Parathyroid adenoma (tissue), 2 donors: ENCODE data around the gene ERAP2.

Experiments
- H2AFZ ChIP-seq: fragments of 300-600 bp; sonication (generic); one replicate; pipeline ENCODE4 v1.7.0; 2017; ENCODE audit warnings: antibody characterized with exemption, mild to moderate bottlenecking
- H3K27ac ChIP-seq: fragments of 300-600 bp; sonication (generic); one replicate; pipeline ENCODE4 v1.7.0; 2017
- H3K27me3 ChIP-seq: fragments of 300-600 bp; sonication (generic); one replicate; pipeline ENCODE4 v1.7.0; 2017; ENCODE audit warnings: low read length; ENCODE audit not compliant: control insufficient read depth, insufficient read depth
- H3K36me3 ChIP-seq: fragments of 300-600 bp; sonication (generic); one replicate; pipeline ENCODE4 v1.7.0; 2017; ENCODE audit warnings: low read length; ENCODE audit not compliant: control insufficient read depth, insufficient read depth
- H3K4me1 ChIP-seq: fragments of 300-600 bp; sonication (generic); one replicate; pipeline ENCODE4 v1.7.0; 2017; ENCODE audit warnings: control low read depth
- H3K4me2 ChIP-seq: fragments of 300-600 bp; sonication (generic); one replicate; pipeline ENCODE4 v1.7.0; 2017; ENCODE audit warnings: low read length
- H3K4me3 ChIP-seq: fragments of 300-600 bp; sonication (generic); one replicate; pipeline ENCODE4 v1.7.0; 2017; ENCODE audit warnings: low read depth, low read length
- H3K79me2 ChIP-seq: fragments of 300-600 bp; sonication (generic); one replicate; pipeline ENCODE4 v1.7.0; 2017; ENCODE audit warnings: control low read depth
- H3K9ac ChIP-seq: fragments of 300-600 bp; sonication (generic); one replicate; pipeline ENCODE4 v1.7.0; 2017; ENCODE audit warnings: mild to moderate bottlenecking
- H3K9me3 ChIP-seq: fragments of 300-600 bp; sonication (generic); one replicate; pipeline ENCODE4 v1.7.0; 2017; ENCODE audit warnings: low read length; ENCODE audit not compliant: control insufficient read depth
- TF ChIP-seq, protein P1 (sequence below): fragments of 300-600 bp; sonication (generic); IDR thresholded peaks from one replicate; pipeline ENCODE4 v1.7.0; 2017; ENCODE audit warnings: antibody characterized with exemption, mild to moderate bottlenecking
- donor health status: primary hyperparathyroidism.

ERAP2 gene

DNA sequence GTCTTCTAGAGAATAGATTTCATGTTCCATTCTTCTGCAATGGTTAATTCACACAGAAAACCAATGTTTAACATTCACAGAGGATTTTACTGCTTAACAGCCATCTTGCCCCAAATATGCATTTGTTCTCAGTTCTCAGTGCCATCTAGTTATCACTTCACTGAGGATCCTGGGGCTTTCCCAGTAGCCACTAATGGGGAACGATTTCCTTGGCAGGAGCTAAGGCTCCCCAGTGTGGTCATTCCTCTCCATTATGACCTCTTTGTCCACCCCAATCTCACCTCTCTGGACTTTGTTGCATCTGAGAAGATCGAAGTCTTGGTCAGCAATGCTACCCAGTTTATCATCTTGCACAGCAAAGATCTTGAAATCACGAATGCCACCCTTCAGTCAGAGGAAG is 3.4 kb downstream of the ERAP2 start:
- no peaks in the 10 kb centered on the region for H3K9me3 ChIP-seq
- H3K27ac ChIP-seq = no peak overlapping the region
- no peaks in the 10 kb centered on the region for H3K27me3 ChIP-seq
- H2AFZ ChIP-seq = no peak overlapping the region
- H3K79me2 ChIP-seq = no peaks in the 10 kb centered on the region
- H3K36me3 ChIP-seq = no peaks in the 10 kb centered on the region
- H3K4me2 ChIP-seq = no peak overlapping the region
- TF ChIP-seq, protein P1, sequence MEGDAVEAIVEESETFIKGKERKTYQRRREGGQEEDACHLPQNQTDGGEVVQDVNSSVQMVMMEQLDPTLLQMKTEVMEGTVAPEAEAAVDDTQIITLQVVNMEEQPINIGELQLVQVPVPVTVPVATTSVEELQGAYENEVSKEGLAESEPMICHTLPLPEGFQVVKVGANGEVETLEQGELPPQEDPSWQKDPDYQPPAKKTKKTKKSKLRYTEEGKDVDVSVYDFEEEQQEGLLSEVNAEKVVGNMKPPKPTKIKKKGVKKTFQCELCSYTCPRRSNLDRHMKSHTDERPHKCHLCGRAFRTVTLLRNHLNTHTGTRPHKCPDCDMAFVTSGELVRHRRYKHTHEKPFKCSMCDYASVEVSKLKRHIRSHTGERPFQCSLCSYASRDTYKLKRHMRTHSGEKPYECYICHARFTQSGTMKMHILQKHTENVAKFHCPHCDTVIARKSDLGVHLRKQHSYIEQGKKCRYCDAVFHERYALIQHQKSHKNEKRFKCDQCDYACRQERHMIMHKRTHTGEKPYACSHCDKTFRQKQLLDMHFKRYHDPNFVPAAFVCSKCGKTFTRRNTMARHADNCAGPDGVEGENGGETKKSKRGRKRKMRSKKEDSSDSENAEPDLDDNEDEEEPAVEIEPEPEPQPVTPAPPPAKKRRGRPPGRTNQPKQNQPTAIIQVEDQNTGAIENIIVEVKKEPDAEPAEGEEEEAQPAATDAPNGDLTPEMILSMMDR = no peak
- H3K4me3 ChIP-seq = no peak overlapping the region
- H3K4me1 ChIP-seq = peaks cover 5% of the 10 kb centered on the region
- H3K9ac ChIP-seq = no peak overlapping the region

GRCh38 chr5:96880444-96881164 is 4.3 kb downstream of the ERAP2 start:
- Histone ChIP-seq H3K9ac (no peak overlapping the region), H3K27me3 (no peaks in the 10 kb centered on the region), H3K4me3 (no peak overlapping the region), H3K4me1 (peaks cover 7% of the 10 kb centered on the region), H3K4me2 (no peak overlapping the region), H2AFZ (no peak overlapping the region), H3K79me2 (no peaks in the 10 kb centered on the region), H3K9me3 (no peaks in the 10 kb centered on the region), H3K27ac (no peak overlapping the region), H3K36me3 (no peaks in the 10 kb centered on the region)
- TF ChIP-seq, protein P1 = no peak

GRCh38 chr5:96881511-96882115 is 5.3 kb downstream of the ERAP2 start:
- no peaks in the 10 kb centered on the region for H3K9me3 ChIP-seq
- H3K4me3 ChIP-seq = no peak overlapping the region
- H3K27ac ChIP-seq = no peak overlapping the region
- TF ChIP-seq, protein P1 = no peak
- no peaks in the 10 kb centered on the region for H3K36me3 ChIP-seq
- no peak overlapping the region for H3K4me2 ChIP-seq
- no peak overlapping the region for H2AFZ ChIP-seq
- no peaks in the 10 kb centered on the region for H3K27me3 ChIP-seq
- H3K9ac ChIP-seq = no peak overlapping the region
- no peaks in the 10 kb centered on the region for H3K79me2 ChIP-seq
- H3K4me1 ChIP-seq = peaks cover 4% of the 10 kb centered on the region

DNA sequence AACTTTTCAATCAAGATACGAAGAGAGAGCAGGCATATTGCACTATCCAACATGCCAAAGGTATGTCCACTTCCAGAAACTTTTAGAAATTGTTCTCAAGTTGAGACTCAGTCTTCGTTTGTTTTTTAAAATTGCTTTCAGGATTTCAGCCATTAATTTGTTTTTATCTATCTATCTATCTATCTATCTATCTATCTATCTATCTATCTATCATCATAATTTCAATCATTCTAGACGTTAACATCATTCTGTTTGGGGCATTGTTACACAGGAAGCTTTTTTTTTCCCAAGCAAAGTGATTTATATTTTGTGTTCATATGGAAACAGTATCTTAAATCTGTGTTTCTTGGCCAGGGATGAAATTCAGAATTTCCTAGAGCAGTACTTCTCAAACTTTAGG is 7.6 kb downstream of the ERAP2 start:
- Histone ChIP-seq H3K79me2 (no peaks in the 10 kb centered on the region), H2AFZ (no peak overlapping the region), H3K9me3 (no peaks in the 10 kb centered on the region), H3K4me1 (peaks cover 4% of the 10 kb centered on the region), H3K4me2 (no peak overlapping the region), H3K4me3 (no peak overlapping the region), H3K27me3 (no peaks in the 10 kb centered on the region), H3K9ac (no peak overlapping the region), H3K36me3 (no peaks in the 10 kb centered on the region), H3K27ac (no peak overlapping the region)
- TF ChIP-seq, protein P1 = no peak

DNA sequence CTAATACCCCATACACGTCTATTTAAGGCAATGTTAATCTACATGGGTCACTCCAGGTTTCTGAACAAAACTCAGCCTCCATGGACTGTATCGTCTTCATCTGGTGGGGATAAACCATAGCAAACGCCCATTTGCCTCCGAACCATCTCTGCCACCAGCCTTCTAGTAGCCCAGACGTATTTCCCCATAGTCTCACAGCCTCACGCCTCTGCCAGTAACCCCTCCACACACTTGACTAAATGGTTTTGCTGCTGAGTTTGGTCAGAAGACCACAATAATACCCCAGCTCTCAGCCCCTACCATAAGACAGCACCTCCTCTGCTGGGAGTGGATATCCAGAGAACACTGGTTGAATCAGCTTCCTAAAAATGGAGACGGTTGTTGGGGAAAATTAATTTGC is 8.7 kb downstream of the ERAP2 start:
- no peak overlapping the region for H3K4me2 ChIP-seq
- no peak overlapping the region for H3K4me3 ChIP-seq
- H3K9me3 ChIP-seq = no peaks in the 10 kb centered on the region
- H3K79me2 ChIP-seq = no peaks in the 10 kb centered on the region
- TF ChIP-seq, protein P1 = no peak
- peaks cover 4% of the 10 kb centered on the region for H3K4me1 ChIP-seq
- H3K27me3 ChIP-seq = no peaks in the 10 kb centered on the region
- no peak overlapping the region for H3K9ac ChIP-seq
- peak overlapping the region; percentile 21 for H3K27ac ChIP-seq
- H2AFZ ChIP-seq = peak overlapping the region; percentile 43
- H3K36me3 ChIP-seq = no peaks in the 10 kb centered on the region
